T1000 (cell line): Measurements from ENCODE around the gene WDR1.

Experiments
- DNase-seq: peaks from one replicate; lab custom pipeline; 2025; ENCODE audit warnings: mixed read lengths; lab: John Stamatoyannopoulos, UW

WDR1 gene

GRCh38 chr4:10114147-10114546, 2.5 kb downstream of the WDR1 start:
- no peak for DNase-seq

- no peak for DNase-seq
Observed at GRCh38 chr4:10113362-10114047, 3.1 kb downstream of the WDR1 start.

- no peak for DNase-seq
Observed at GRCh38 chr4:10112658-10113284, 3.8 kb downstream of the WDR1 start.

- DNase-seq: no peak
Observed at GRCh38 chr4:10111067-10111801, 5.4 kb downstream of the WDR1 start.

- DNase-seq: no peak
Observed at GRCh38 chr4:10109995-10110670, 6.5 kb downstream of the WDR1 start.

GRCh38 chr4:10108818-10109783, 7.5 kb downstream of the WDR1 start:
- no peak for DNase-seq

- DNase-seq: no peak
Observed at GRCh38 chr4:10108391-10108790, 8.2 kb downstream of the WDR1 start.

GRCh38 chr4:10107111-10108091, 9.2 kb downstream of the WDR1 start:
- no peak for DNase-seq

- DNase-seq: peak; percentile 91
Observed at GRCh38 chr4:10106421-10107039, 10.1 kb downstream of the WDR1 start.

- DNase-seq: no peak
Observed at GRCh38 chr4:10105920-10106319, 10.7 kb downstream of the WDR1 start.

- DNase-seq: no peak
Observed at GRCh38 chr4:10105421-10105820, 11.2 kb downstream of the WDR1 start.

GRCh38 chr4:10104991-10105276, 11.7 kb downstream of the WDR1 start:
- DNase-seq: no peak

- no peak for DNase-seq
Observed at GRCh38 chr4:10104211-10104990, 12.2 kb downstream of the WDR1 start.

- no peak for DNase-seq
Observed at GRCh38 chr4:10102474-10103332, 13.9 kb downstream of the WDR1 start.

- no peak for DNase-seq
Observed at GRCh38 chr4:10101671-10102473, 14.7 kb downstream of the WDR1 start.

- no peak for DNase-seq
Observed at GRCh38 chr4:10100734-10101216, 15.8 kb downstream of the WDR1 start.
